ENCODE measurements around the gene SEPTIN5. TPM values are rescaled to one million over a fixed set of nuclear protein-coding genes. Genes with fewer than 3 reads are reported as not detected.
A peak's percentile ranks its signal among the peaks of the same experiment; 100 is the strongest.

The SEPTIN5 gene
- total and polyA plus RNA-seq, 9 of the 15 experiments (the other 6 are each of a cell fraction or from before 2014, with no cell fraction given): 0.03 to 195 (median 119) TPM

DNA sequence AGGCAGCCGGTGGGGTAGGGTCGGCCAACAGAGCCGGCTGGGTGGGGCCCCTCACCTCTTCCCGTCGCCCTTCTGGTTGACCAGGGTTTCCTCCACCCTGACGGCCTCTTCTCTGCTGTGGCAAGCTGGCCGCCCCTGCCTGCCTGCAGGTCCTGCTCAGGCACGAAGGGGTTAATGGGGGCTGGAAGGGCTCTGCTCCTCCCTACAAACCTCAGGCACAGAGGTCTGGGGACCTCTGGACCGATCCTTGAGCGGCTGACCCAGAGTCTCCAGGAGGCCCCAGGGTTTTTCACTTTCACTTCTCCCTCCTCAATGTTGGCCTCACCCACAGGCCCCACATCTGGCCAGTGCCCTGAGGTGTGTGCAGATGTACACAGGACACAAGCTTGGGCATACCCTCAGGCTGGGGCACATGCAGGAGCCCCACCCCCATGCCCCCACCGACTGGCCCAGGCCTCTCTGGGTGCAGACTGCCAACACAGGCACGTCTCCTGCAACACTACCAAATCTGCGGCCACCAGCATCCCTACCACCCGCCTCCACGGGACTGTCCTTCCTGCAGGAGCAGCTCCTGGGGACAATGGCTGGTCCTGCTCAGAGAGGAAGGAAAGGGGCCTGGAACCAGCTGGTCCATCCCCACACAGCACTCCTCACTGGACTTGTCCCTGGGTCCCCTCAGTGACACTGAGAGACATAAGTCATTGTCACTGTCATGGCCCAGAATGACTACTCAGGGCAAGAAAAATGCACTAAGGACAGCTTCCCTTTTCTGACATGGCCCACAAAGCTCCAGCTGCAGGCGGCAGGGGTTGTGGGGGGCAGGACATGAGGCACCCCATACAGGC, 43.1 kb downstream of the SEPTIN5 start (continued):
- TF ChIP-seq, protein P1, sequence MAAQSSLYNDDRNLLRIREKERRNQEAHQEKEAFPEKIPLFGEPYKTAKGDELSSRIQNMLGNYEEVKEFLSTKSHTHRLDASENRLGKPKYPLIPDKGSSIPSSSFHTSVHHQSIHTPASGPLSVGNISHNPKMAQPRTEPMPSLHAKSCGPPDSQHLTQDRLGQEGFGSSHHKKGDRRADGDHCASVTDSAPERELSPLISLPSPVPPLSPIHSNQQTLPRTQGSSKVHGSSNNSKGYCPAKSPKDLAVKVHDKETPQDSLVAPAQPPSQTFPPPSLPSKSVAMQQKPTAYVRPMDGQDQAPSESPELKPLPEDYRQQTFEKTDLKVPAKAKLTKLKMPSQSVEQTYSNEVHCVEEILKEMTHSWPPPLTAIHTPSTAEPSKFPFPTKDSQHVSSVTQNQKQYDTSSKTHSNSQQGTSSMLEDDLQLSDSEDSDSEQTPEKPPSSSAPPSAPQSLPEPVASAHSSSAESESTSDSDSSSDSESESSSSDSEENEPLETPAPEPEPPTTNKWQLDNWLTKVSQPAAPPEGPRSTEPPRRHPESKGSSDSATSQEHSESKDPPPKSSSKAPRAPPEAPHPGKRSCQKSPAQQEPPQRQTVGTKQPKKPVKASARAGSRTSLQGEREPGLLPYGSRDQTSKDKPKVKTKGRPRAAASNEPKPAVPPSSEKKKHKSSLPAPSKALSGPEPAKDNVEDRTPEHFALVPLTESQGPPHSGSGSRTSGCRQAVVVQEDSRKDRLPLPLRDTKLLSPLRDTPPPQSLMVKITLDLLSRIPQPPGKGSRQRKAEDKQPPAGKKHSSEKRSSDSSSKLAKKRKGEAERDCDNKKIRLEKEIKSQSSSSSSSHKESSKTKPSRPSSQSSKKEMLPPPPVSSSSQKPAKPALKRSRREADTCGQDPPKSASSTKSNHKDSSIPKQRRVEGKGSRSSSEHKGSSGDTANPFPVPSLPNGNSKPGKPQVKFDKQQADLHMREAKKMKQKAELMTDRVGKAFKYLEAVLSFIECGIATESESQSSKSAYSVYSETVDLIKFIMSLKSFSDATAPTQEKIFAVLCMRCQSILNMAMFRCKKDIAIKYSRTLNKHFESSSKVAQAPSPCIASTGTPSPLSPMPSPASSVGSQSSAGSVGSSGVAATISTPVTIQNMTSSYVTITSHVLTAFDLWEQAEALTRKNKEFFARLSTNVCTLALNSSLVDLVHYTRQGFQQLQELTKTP (IDR thresholded peaks at IDR 0.05; ENCODE audit: low read depth in 1 of 2, partially characterized antibody in 2 of 2): peak in 1 of 2 experiments; percentile 19
- 0 out of 2 replicates have a peak, but pooled peaks have one; percentile 4 for TF ChIP-seq ATF1 (CRISPR knock-in tag; IDR thresholded peaks at IDR 0.05)
- no peak for TF ChIP-seq ATF1 (tag; IDR thresholded peaks at IDR 0.05)
- TF ChIP-seq MEIS2 (IDR thresholded peaks at IDR 0.05; ENCODE audit: partially characterized antibody): peak; percentile 90
- TF ChIP-seq, protein P2, sequence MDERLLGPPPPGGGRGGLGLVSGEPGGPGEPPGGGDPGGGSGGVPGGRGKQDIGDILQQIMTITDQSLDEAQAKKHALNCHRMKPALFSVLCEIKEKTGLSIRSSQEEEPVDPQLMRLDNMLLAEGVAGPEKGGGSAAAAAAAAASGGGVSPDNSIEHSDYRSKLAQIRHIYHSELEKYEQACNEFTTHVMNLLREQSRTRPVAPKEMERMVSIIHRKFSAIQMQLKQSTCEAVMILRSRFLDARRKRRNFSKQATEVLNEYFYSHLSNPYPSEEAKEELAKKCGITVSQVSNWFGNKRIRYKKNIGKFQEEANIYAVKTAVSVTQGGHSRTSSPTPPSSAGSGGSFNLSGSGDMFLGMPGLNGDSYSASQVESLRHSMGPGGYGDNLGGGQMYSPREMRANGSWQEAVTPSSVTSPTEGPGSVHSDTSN (CRISPR knock-in tag; IDR thresholded peaks at IDR 0.05; ENCODE audit: low read depth): no peak
- TF ChIP-seq, protein P2 (tag; conservative IDR thresholded peaks at IDR 0.05; ENCODE audit: low read depth): peak; percentile 76
- TF ChIP-seq SREBF1 (IDR thresholded peaks at IDR 0.05; ENCODE audit: borderline replicate concordance, low read depth, low read length): peak; percentile 27; the same call in 1 of the 2 replicates
- TF ChIP-seq CREB1 (IDR thresholded peaks at IDR 0.05): no peak
- TF ChIP-seq CREB1 (CRISPR knock-in tag; IDR thresholded peaks at IDR 0.05): no peak
- TF ChIP-seq SMAD4 (CRISPR knock-in tag; conservative IDR thresholded peaks at IDR 0.05): peak; percentile 40; the same call in 1 of the 2 replicates
- TF ChIP-seq DNMT1 (IDR thresholded peaks at IDR 0.05): no peak
- peak; percentile 69 for TF ChIP-seq RBBP5 (IDR thresholded peaks at IDR 0.05; ENCODE audit: borderline replicate concordance, insufficient read depth, low read length, poor library complexity, severe bottlenecking)
- peak; percentile 15 for TF ChIP-seq HNRNPLL (IDR thresholded peaks at IDR 0.05; ENCODE audit: low read depth, low read length, poor library complexity, severe bottlenecking)
